Uterine smooth muscle cell (primary cell): ENCODE results near the gene TBXA2R. TPM values are rescaled to one million over a fixed set of nuclear protein-coding genes. Genes with fewer than 3 reads are reported as not detected.

Source experiments
- total RNA-seq: library from RNA; depleted of rRNA; stranded (reverse); fragments of >200 nt; gene quantifications from 2 replicates; pipeline ENCODE4 v1.2.3, GENCODE V29; 2014

Gene TBXA2R
- 1.4 and 1.6 TPM in 2 replicates for total RNA-seq

DNA sequence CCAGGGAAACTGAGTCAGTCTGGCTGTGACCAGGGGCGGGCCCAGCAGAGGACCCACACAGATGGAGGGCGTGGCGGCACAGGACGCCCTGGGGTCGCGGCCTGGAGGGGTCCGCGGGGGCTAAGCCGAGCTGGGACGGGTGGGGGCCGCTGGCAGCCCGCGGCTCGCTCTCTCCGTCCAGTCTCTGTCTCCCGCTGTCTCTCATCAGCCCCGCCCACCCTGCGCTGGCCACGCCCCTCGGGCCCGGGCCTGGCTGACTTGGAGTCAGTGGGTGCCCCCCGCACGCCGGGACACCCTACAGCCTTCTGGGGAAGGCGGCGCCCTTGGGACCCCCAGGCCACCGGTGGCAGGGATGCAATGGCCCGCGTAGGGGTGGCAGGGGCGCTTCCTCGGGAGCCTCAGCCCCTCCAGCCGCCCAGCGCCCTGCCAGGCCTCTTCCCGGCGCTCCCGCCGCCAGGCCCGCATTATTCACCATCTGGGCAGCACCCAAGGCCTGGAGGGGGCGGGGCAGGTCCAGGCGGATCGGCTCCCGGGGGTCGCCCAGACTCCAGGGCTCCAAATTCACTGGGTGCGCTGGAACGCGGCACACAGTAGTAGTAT lies at the start of gene TBXA2R:
Gene TBXA2R, minus strand, starts transcription at position 186 of the 600 bp plus-strand sequence. CDS start 6,241 bp downstream, outside the sequence.

DNA sequence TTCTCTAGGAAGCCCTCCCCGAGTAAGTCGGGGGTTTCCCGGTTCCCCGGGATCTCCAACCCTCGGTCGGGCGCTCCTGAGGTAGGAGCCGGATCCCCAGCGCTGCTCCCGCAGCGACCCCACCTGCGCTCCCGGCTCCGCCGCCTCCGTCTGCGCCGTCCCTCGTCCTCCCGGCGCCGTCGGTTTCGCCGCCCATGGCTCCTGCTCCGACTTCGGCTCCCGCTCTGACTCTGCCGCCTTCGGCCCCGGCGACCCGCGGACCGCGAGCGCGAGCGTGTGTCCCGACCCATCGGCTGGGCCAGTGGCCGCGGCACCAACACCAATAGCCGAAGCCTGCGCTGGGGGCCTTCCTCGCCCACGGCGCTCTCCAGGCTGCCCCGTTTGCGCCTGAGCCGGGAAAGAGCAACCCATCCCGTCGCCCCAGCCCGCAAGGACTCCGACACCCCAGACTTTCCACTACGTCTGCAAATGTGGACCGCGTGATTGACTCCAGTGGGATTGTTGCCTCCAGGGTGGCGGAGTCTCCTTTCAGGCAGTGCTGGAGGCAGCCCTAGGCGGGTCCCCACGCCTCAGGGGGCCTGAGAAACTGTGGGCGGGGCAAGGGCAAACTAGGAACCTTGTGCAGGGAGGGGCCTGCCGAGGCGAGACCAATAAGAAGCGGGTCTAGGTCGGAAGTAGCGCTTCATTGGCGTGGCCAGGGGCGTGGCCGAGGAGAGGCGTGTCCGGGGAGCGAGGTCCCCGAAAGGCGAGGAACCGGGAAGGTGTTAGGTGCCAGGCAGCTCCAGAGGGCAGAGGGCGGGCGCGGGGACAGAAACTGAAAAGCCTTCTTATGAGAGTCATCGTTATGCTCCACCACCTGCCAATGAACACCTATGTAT lies 20.0 kb upstream of the TBXA2R start, which contains the start of gene CACTIN:
Gene CACTIN, minus strand, starts transcription at position 318 of the 878 bp plus-strand sequence. Its CDS starts 28 bp downstream, at position 290.

DNA sequence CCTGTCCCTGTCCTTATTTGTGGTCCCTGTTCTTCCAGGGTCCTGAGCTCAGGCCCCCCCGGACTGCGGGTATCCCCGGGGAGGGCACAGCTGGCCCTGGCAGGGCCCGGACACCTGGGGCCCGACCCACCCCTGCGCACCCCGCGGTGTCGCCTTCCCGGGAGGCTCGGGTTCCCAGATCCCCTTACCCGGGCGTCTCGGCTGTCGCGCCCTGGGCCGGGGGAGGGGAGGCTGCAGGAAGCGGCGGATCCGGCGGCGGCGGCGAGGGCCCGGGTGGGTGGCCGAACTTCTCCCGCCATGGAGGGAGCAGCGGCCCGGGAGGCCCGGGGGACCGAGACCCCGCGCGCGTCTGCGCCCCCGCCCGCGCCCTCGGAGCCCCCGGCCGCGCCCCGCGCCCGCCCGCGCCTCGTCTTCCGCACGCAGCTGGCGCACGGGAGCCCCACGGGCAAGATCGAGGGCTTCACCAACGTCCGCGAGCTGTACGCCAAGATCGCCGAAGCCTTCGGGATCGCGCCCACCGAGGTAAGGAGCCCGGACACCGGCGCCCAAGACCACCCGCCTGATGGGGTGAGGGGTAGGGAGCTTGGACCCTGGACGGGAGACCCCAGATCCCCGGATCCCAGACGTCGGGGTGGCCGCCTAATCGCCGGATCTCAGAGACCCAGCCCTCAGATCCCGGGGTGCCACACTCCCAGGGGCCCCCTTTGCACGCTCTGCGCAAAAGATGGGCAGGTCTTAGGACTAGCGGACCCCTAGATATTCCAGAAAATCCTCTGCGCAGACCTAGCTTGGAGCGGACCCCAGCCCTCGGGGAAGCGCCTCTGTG lies 21.2 kb downstream of the TBXA2R start, which contains the start of gene GIPC3:
Gene GIPC3, plus strand, starts transcription at position 178 of the 826 bp plus-strand sequence. Its CDS starts 120 bp downstream, at position 298.

DNA sequence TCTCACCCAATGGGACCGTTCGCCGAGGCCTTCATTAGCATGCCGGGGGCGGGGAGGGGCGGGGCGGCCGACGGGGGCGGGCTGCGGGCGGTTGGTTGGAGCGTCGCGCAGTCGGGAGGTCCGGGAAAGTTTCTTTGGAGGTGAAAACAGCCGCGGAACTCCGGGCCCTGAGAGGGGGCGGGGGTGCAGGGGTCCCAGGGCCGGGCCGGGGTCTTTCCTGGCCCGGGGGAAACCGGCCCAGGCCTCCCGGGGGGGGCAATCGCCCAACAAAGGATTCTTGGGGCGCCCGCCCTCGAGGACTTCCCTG lies 33.9 kb downstream of the TBXA2R start, which contains the start of gene HMG20B:
Gene HMG20B, plus strand, starts transcription at position 90 of the 307 bp plus-strand sequence. CDS start 366 bp downstream, outside the sequence.

DNA sequence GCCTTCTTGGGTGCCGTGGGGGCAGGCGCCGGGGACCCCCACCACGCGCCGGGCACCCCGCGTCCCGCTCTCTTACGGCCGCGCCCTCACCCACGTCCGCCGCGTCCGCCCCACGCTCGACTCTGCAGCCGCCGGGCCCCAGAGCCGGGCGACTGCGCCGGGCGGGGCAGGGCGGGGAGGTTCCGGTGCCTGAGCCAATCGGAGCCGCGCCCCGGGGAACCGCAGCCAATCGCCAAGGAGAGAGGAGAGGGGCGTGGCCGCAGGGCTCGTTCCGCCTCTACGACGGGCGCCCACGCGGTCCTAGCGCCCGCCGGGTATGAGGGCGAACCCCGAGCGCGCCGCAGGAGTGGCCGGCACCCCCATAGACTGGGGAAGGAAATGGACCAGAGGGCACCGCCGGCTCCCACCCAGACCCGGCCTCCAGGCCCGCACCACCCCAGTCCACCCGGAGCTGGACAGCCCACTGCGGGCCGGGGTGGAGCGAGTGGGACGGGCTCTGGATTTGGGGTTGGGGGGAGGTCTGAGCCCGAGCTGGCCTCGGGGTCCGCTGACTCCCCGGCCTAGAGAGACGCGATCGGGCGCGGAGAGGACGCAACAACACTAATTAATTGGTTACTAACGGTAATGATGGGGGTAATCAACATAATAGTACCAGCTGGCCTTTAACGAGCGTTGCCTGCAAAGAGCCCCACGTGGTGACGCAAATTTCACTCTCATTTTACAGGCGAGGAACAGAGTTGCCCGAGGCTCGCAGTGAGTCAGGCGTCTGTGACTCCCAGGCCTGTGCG lies 49.0 kb downstream of the TBXA2R start, which contains the start of gene MFSD12:
Gene MFSD12, minus strand, starts transcription at position 126 of the 788 bp plus-strand sequence. CDS start 183 bp downstream, outside the sequence.

Other genes with a start within 250 kb of the TBXA2R start
- gene NFIC, start 240.3 kb downstream of the TBXA2R start, total RNA-seq, result 65.7 and 67.1 TPM in 2 replicates
- gene SMIM24, start 126.3 kb downstream of the TBXA2R start, total RNA-seq, result not detected in 2 replicates
- gene SMIM44, start 123.4 kb downstream of the TBXA2R start, total RNA-seq, result not detected in 2 replicates
- gene DOHH, start 106.2 kb downstream of the TBXA2R start, total RNA-seq, result 15.1 and 21.5 TPM in 2 replicates
- 39.5 and 61.0 TPM in 2 replicates for gene FZR1, start 100.6 kb downstream of the TBXA2R start, total RNA-seq
- gene TEKTIP1, start 67.7 kb downstream of the TBXA2R start, total RNA-seq, result not detected in 2 replicates
- 77.8 and 117 TPM in 2 replicates for gene MFSD12, start 49.3 kb downstream of the TBXA2R start, total RNA-seq
- gene HMG20B, start 33.9 kb downstream of the TBXA2R start, total RNA-seq, result 74.5 and 87.6 TPM in 2 replicates
- gene GIPC3, start 21.4 kb downstream of the TBXA2R start, total RNA-seq, result under 0.01 TPM in 1 of 2 replicates, not detected in the other
- 29.1 and 34.2 TPM in 2 replicates for gene CACTIN, start 19.9 kb upstream of the TBXA2R start, total RNA-seq
- 18.8 and 25.5 TPM in 2 replicates for gene PIP5K1C, start 93.6 kb upstream of the TBXA2R start, total RNA-seq
- under 0.01 and 0.12 TPM in 2 replicates for gene TJP3, start 101.5 kb upstream of the TBXA2R start, total RNA-seq
- gene APBA3, start 154.8 kb upstream of the TBXA2R start, total RNA-seq, result 19.6 and 20.5 TPM in 2 replicates
- gene MRPL54, start 155.8 kb upstream of the TBXA2R start, total RNA-seq, result 37.2 and 39.9 TPM in 2 replicates
- gene RAX2, start 165.4 kb upstream of the TBXA2R start, total RNA-seq, result not detected in 2 replicates
- gene MATK, start 179.5 kb upstream of the TBXA2R start, total RNA-seq, result not detected in 2 replicates